Lower leg skin (tissue), 4 donors: ENCODE results near the gene AUH. TPM values are rescaled to one million over a fixed set of nuclear protein-coding genes. Genes with fewer than 3 reads are reported as not detected.
A peak's percentile ranks its signal among the peaks of the same experiment; 100 is the strongest.

ENCODE experiments used
- DNase-seq, 2 donors: peaks; one replicate each; pipeline ENCODE4 v3.0.0-alpha.2; 2019; ENCODE audit warnings: low spot score in 2 of 2
- H3K4me3 ChIP-seq: fragments of 200-600 bp; sonication (generic); 2 replicates; pipeline ENCODE4 v1.5.1; 2017; ENCODE audit warnings: mild to moderate bottlenecking, low read depth; ENCODE audit not compliant: poor library complexity, severe bottlenecking
- POLR2A ChIP-seq, 2 donors: fragments of 450-650 bp; IDR thresholded peaks; one replicate each; pipeline ENCODE4 v1.6.1; 2016 to 2017; ENCODE audit warnings: antibody characterized with exemption in 2 of 2, mild to moderate bottlenecking in 1 of 2, moderate library complexity in 1 of 2
- WGBS, 2 donors: methylation state at CpG; one replicate each; pipeline ENCODE4 v1.1.5; 2018; 5-methylcytosine and 5-hydroxymethylcytosine counted together
- intact Hi-C: fragments of 100-400 bp; cut with DNase I; formaldehyde crosslinking; loops from one replicate; pipeline ENCODE4 v1.15.0; 2023; ENCODE audit warnings: low total_unique reads
- total RNA-seq, 4 donors: library from RNA; depleted of rRNA; stranded (reverse); fragments of >200 nt; gene quantifications; one replicate each; pipeline ENCODE4 v1.1.0, GENCODE V29; 2016
- TF ChIP-seq, protein P1 (sequence below), 3 donors: fragments of 450-650 bp; IDR thresholded peaks; one replicate each; pipeline ENCODE4 v1.5.1; 2016; ENCODE audit warnings: antibody characterized with exemption in 3 of 3, mild to moderate bottlenecking in 3 of 3, moderate library complexity in 2 of 3

The AUH gene
- total RNA-seq, 4 donors from 2014 or later, result 30.7 to 54.4 (median 32.4) TPM

DNA sequence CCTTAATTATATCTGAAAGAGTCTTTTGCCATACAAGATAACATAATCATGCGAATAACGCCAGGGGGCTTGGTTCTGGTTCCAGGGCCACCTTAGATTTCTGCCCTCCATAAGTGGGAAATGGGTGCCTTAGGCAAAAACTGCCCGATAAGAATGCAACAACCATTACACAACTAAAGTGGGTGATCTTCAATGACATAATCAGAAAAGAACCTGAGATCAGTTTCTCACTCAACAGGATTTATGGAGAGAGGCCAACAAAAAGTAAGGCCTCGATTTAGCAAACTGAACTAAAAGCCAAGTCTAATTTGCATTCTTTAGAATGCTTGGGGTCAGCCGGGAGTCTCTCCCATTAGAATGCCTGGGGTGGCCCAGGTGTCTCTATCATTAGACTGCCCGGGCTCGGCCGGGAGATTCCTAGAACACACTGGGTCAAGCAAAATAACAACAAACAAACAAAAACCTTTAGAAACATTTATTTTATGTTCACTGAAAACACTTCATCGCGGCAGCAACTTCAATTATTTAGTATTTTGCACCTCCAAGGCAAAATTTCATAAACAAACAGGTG is 194.8 kb downstream of the AUH start:
- 77 to 80% methylated on average over 10 of the region's 10 CpGs for WGBS, 2 donors
- no peak for TF ChIP-seq POLR2A (IDR thresholded peaks at IDR 0.05)

DNA sequence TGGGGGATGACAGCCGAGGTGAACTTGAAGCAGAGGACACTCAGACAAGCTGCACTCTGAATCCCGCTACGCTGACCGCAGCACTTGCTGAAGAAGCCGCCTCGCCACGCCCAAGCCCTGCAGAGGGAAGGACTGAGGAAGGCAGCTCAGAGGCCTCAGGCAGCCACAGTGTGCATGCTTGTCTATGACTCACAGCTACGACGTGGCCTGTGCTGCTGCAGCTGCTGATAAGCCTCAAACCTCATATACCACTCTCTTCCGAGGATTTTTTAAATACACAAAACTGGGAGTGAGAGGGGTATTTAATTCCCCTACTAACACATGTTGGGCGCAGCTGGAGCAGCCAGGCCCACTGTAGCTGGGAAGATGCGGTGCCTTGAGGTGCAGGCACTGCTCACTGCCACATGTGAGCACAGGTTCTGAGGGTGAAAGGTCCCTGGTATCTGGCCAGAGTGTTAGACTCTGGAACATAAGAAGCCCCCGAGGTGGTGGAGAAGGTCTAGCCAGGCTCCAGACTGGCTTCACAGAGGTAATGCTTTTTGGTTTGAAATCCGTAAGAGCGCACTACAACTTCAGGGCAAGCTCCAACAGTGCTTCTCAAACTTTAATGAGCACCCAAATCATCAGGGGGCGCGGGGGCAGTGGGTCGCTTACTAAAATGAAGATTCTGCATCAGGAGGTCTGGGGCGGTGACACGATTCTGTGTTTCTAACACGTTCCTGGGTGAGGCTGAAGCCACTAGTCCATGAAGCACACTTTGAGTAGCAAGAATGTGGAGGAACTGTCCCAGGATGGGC is 196.8 kb downstream of the AUH start:
- WGBS, 2 donors, result 55 to 63% methylated on average over 20 to 21 of the region's 21 CpGs
- DNase-seq, result peak; percentile 78 to 93
- TF ChIP-seq, protein P1, sequence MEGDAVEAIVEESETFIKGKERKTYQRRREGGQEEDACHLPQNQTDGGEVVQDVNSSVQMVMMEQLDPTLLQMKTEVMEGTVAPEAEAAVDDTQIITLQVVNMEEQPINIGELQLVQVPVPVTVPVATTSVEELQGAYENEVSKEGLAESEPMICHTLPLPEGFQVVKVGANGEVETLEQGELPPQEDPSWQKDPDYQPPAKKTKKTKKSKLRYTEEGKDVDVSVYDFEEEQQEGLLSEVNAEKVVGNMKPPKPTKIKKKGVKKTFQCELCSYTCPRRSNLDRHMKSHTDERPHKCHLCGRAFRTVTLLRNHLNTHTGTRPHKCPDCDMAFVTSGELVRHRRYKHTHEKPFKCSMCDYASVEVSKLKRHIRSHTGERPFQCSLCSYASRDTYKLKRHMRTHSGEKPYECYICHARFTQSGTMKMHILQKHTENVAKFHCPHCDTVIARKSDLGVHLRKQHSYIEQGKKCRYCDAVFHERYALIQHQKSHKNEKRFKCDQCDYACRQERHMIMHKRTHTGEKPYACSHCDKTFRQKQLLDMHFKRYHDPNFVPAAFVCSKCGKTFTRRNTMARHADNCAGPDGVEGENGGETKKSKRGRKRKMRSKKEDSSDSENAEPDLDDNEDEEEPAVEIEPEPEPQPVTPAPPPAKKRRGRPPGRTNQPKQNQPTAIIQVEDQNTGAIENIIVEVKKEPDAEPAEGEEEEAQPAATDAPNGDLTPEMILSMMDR (IDR thresholded peaks at IDR 0.05), result no peak
- no peak for TF ChIP-seq POLR2A (IDR thresholded peaks at IDR 0.05)
- intact Hi-C loops, result no loop called here
- no peak overlapping the region for H3K4me3 ChIP-seq

More for the DNA sequence above, 194.8 kb downstream of the AUH start:
- intact Hi-C loops, result no loop called here
- H3K4me3 ChIP-seq, result no peak overlapping the region
- peak in 1 of 2 donors; percentile 46 for DNase-seq

Other genes with a start within 250 kb of the AUH start
- gene NFIL3, start 61.9 kb upstream of the AUH start, total RNA-seq, result 10 to 100 TPM; 23.5 to 42.5 (median 37.6) TPM